Measurements from ENCODE around the gene OR10A3. TPM values are rescaled to one million over a fixed set of nuclear protein-coding genes. Genes with fewer than 3 reads are reported as not detected.
A peak's percentile ranks its signal among the peaks of the same experiment; 100 is the strongest.

Gene OR10A3
- total RNA-seq, 1 experiment from 2014 or later: not detected

DNA sequence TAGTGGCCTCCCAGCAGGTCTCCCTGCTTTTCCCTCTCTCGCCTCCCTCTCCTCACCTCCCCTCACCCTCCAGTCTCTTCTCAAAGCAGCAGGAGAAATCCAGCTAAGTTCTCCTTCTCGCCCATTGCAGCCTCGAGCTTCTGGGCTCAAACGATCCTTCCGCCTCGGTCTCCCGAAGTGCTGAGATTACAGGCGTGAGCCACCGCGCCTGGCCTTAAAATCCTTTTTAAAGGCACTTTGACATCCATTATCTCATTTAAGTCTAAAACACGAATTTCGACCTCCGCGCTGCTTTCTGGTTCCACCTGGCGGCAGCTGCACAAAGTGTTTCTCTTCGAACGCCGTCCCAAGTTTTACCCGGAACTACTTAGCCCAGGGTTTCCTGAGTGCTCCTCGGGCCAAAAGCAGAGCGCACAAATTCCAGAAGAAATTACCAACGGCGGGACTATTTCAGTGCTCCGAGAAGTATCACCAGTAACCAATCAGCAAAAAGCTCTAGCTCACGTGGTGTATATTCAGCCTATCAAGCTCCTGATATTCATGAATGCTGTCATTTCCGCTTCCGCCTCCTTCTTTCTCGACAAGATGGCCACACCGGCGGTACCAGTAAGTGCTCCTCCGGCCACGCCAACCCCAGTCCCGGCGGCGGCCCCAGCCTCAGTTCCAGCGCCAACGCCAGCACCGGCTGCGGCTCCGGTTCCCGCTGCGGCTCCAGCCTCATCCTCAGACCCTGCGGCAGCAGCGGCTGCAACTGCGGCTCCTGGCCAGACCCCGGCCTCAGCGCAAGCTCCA lies 45.5 kb upstream of the OR10A3 start, which contains the start of gene EIF3F:
TSS of gene EIF3F (plus strand) at position 570 of the 792 bp plus-strand sequence. CDS start at position 586, 16 bp downstream.
- peaks cover 10% of the 10 kb centered on the region for H3K9me3 Mint-ChIP-seq
- TF ChIP-seq E2F4 (CRISPR knock-in tag; IDR thresholded peaks at IDR 0.05; ENCODE audit: borderline replicate concordance, low read depth) (no peak), ZNF396 (CRISPR knock-in tag; IDR thresholded peaks at IDR 0.05; ENCODE audit: borderline replicate concordance) (no peak), GABPB1 (CRISPR knock-in tag; IDR thresholded peaks at IDR 0.05) (peak; percentile 60), ZNF263 (CRISPR knock-in tag; IDR thresholded peaks at IDR 0.05; ENCODE audit: low read depth) (no peak), NR2C2 (CRISPR knock-in tag; IDR thresholded peaks at IDR 0.05) (no peak), SMAD4 (CRISPR knock-in tag; IDR thresholded peaks at IDR 0.05) (no peak), FOXK1 (CRISPR knock-in tag; IDR thresholded peaks at IDR 0.05) (peak; percentile 54; the same call in 1 of the 2 replicates), TEAD4 (CRISPR knock-in tag; IDR thresholded peaks at IDR 0.05) (peak; percentile 63; the same call in 1 of the 2 replicates), PRRX2 (CRISPR knock-in tag; IDR thresholded peaks at IDR 0.05) (no peak), TP53 (CRISPR knock-in tag; IDR thresholded peaks at IDR 0.05) (no peak), GTF2I (CRISPR knock-in tag; conservative IDR thresholded peaks at IDR 0.05) (peak; percentile 90), JUN (CRISPR knock-in tag; IDR thresholded peaks at IDR 0.05) (no peak), NFATC4 (CRISPR knock-in tag; IDR thresholded peaks at IDR 0.05) (no peak), RELA (CRISPR knock-in tag; IDR thresholded peaks at IDR 0.05; ENCODE audit: borderline replicate concordance) (no peak), ZMAT4 (CRISPR knock-in tag; IDR thresholded peaks at IDR 0.05) (no peak), TCF7 (CRISPR knock-in tag; IDR thresholded peaks at IDR 0.05; ENCODE audit: low read depth) (no peak), ZNF121 (CRISPR knock-in tag; IDR thresholded peaks at IDR 0.05) (no peak), ETV6 (CRISPR knock-in tag; IDR thresholded peaks at IDR 0.05) (peak; percentile 78), ATF1 (CRISPR knock-in tag; IDR thresholded peaks at IDR 0.05) (no peak), ESRRA (CRISPR knock-in tag; IDR thresholded peaks at IDR 0.05; ENCODE audit: borderline replicate concordance) (peak; percentile 67; the same call in 1 of the 2 replicates), ZNF671 (CRISPR knock-in tag; IDR thresholded peaks at IDR 0.05) (no peak)
- TF ChIP-seq, protein P1, sequence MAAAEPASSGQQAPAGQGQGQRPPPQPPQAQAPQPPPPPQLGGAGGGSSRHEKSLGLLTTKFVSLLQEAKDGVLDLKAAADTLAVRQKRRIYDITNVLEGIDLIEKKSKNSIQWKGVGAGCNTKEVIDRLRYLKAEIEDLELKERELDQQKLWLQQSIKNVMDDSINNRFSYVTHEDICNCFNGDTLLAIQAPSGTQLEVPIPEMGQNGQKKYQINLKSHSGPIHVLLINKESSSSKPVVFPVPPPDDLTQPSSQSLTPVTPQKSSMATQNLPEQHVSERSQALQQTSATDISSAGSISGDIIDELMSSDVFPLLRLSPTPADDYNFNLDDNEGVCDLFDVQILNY (CRISPR knock-in tag; IDR thresholded peaks at IDR 0.05): no peak
- TF ChIP-seq, protein P2, sequence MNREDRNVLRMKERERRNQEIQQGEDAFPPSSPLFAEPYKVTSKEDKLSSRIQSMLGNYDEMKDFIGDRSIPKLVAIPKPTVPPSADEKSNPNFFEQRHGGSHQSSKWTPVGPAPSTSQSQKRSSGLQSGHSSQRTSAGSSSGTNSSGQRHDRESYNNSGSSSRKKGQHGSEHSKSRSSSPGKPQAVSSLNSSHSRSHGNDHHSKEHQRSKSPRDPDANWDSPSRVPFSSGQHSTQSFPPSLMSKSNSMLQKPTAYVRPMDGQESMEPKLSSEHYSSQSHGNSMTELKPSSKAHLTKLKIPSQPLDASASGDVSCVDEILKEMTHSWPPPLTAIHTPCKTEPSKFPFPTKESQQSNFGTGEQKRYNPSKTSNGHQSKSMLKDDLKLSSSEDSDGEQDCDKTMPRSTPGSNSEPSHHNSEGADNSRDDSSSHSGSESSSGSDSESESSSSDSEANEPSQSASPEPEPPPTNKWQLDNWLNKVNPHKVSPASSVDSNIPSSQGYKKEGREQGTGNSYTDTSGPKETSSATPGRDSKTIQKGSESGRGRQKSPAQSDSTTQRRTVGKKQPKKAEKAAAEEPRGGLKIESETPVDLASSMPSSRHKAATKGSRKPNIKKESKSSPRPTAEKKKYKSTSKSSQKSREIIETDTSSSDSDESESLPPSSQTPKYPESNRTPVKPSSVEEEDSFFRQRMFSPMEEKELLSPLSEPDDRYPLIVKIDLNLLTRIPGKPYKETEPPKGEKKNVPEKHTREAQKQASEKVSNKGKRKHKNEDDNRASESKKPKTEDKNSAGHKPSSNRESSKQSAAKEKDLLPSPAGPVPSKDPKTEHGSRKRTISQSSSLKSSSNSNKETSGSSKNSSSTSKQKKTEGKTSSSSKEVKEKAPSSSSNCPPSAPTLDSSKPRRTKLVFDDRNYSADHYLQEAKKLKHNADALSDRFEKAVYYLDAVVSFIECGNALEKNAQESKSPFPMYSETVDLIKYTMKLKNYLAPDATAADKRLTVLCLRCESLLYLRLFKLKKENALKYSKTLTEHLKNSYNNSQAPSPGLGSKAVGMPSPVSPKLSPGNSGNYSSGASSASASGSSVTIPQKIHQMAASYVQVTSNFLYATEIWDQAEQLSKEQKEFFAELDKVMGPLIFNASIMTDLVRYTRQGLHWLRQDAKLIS (CRISPR knock-in tag; IDR thresholded peaks at IDR 0.05; ENCODE audit: borderline replicate concordance): no peak
- TF ChIP-seq, protein P3, sequence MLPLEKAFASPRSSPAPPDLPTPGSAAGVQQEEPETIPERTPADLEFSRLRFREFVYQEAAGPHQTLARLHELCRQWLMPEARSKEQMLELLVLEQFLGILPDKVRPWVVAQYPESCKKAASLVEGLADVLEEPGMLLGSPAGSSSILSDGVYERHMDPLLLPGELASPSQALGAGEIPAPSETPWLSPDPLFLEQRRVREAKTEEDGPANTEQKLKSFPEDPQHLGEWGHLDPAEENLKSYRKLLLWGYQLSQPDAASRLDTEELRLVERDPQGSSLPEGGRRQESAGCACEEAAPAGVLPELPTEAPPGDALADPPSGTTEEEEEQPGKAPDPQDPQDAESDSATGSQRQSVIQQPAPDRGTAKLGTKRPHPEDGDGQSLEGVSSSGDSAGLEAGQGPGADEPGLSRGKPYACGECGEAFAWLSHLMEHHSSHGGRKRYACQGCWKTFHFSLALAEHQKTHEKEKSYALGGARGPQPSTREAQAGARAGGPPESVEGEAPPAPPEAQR (CRISPR knock-in tag; IDR thresholded peaks at IDR 0.05): no peak
- TF ChIP-seq, protein P4, sequence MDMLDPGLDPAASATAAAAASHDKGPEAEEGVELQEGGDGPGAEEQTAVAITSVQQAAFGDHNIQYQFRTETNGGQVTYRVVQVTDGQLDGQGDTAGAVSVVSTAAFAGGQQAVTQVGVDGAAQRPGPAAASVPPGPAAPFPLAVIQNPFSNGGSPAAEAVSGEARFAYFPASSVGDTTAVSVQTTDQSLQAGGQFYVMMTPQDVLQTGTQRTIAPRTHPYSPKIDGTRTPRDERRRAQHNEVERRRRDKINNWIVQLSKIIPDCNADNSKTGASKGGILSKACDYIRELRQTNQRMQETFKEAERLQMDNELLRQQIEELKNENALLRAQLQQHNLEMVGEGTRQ (CRISPR knock-in tag; IDR thresholded peaks at IDR 0.05): peak; percentile 97
- TF ChIP-seq, protein P5, sequence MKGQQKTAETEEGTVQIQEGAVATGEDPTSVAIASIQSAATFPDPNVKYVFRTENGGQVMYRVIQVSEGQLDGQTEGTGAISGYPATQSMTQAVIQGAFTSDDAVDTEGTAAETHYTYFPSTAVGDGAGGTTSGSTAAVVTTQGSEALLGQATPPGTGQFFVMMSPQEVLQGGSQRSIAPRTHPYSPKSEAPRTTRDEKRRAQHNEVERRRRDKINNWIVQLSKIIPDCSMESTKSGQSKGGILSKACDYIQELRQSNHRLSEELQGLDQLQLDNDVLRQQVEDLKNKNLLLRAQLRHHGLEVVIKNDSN (CRISPR knock-in tag; IDR thresholded peaks at IDR 0.05): peak; percentile 96
- TF ChIP-seq, protein P6, sequence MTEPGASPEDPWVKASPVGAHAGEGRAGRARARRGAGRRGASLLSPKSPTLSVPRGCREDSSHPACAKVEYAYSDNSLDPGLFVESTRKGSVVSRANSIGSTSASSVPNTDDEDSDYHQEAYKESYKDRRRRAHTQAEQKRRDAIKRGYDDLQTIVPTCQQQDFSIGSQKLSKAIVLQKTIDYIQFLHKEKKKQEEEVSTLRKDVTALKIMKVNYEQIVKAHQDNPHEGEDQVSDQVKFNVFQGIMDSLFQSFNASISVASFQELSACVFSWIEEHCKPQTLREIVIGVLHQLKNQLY (CRISPR knock-in tag; IDR thresholded peaks at IDR 0.05): no peak
- TF ChIP-seq, protein P7, sequence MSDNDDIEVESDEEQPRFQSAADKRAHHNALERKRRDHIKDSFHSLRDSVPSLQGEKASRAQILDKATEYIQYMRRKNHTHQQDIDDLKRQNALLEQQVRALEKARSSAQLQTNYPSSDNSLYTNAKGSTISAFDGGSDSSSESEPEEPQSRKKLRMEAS (CRISPR knock-in tag; IDR thresholded peaks at IDR 0.05): no peak; the same call in 1 of the 2 replicates

More for the DNA sequence above, 45.5 kb upstream of the OR10A3 start, which contains the start of gene EIF3F:
- POLR2A ChIA-PET: interaction anchor here (0.6 to 2.3 kb wide), 14 partner anchors 8 to 1658 kb away, joined by 3 to 22 read pairs (median 4); partner anchors contain the start of gene NLRP10
- Mint-ChIP-seq H3K27ac (peak within 1 kb of the TSS; percentile 97), H3K27me3 (ENCODE audit: low read depth) (no peaks in the 10 kb centered on the region), H3K4me1 (peaks cover 22% of the 10 kb centered on the region), H3K36me3 (peaks cover 30% of the 10 kb centered on the region), H3K4me3 (peak within 1 kb of the TSS; percentile 100)
- DNase-seq (ENCODE audit: low spot score): peak; percentile 87
- ATAC-seq: peak; percentile 97
- CTCF ChIA-PET: interaction anchor here (0.6 to 2.5 kb wide), 39 partner anchors 9 to 319 kb away, joined by 3 to 138 read pairs (median 4); partner anchors contain the start of gene NLRP10

Measured in WTC11 (cell line).